Caco-2 (cell line): ENCODE data around the gene BNIP5. TPM values are rescaled to one million over a fixed set of nuclear protein-coding genes. Genes with fewer than 3 reads are reported as not detected.

Experiments used
- Bru-seq: library from RNA; stranded (reverse); fragments of 400-500 nt; gene quantifications from one replicate; lab custom pipeline; 2021; lab: Mats Ljungman, UMichigan
- BruChase-seq, 2 experiments: library from RNA; stranded (reverse); fragments of 400-500 nt; gene quantifications; one replicate each; lab custom pipeline; 2021; lab: Mats Ljungman, UMichigan
- BruUV-seq: library from RNA; stranded (reverse); fragments of 400-500 nt; replicated peaks from 2 replicates; lab custom pipeline; 2021; lab: Mats Ljungman, UMichigan
- CTCF ChIA-PET: fragments of 300-600 bp; sonication (Branson Sonifier 250); formaldehyde crosslinking; loops from one replicate; lab custom pipeline; 2022; ENCODE audit warnings: antibody characterized with exemption; lab: Charles Lee
- POLR2A ChIA-PET: fragments of 300-600 bp; sonication (Branson Sonifier 250); formaldehyde crosslinking; loops from one replicate; lab custom pipeline; 2022; ENCODE audit warnings: antibody characterized with exemption; lab: Charles Lee
- DNase-seq, 2 experiments: peaks; one replicate each; pipeline versions ENCODE4 v3.0.0 to v3.0.0-alpha.2; 2020 to 2022
- H3K27me3 ChIP-seq: replicated peaks from 2 replicates; pipeline ENCODE4 v1.6.0; 2011; ENCODE audit warnings: low read length; ENCODE audit not compliant: control insufficient read depth, insufficient read depth
- H3K36me3 ChIP-seq: 2 replicates; pipeline ENCODE4 v1.5.1; 2011; ENCODE audit warnings: low read length; ENCODE audit not compliant: control insufficient read depth, insufficient read depth
- H3K4me1 ChIP-seq: fragments of 250-450 bp; sonication (Bioruptor Pico); 2 replicates; pipeline ENCODE4 v1.5.1; 2020; ENCODE audit warnings: mild to moderate bottlenecking
- H3K4me3 ChIP-seq: 2 replicates; pipeline ENCODE4 v1.5.1; 2011; ENCODE audit warnings: low read depth, mild to moderate bottlenecking, control low read depth, low read length
- H3K9me3 ChIP-seq: fragments of 250-450 bp; sonication (Bioruptor Pico); 2 replicates; pipeline ENCODE4 v1.5.1; 2020; ENCODE audit warnings: mild to moderate bottlenecking, moderate library complexity
- H3K27ac Mint-ChIP-seq: one replicate; pipeline ENCODE4 v1.8.0; 2022; ENCODE audit warnings: mixed read lengths; ENCODE audit not compliant: unreplicated experiment
- H3K27me3 Mint-ChIP-seq: one replicate; pipeline ENCODE4 v1.8.0; 2022; ENCODE audit warnings: mixed read lengths; ENCODE audit not compliant: insufficient read depth, unreplicated experiment
- H3K36me3 Mint-ChIP-seq: one replicate; pipeline ENCODE4 v1.8.0; 2022; ENCODE audit warnings: mild to moderate bottlenecking, mixed read lengths; ENCODE audit not compliant: insufficient read depth, unreplicated experiment
- H3K4me1 Mint-ChIP-seq: one replicate; pipeline ENCODE4 v1.8.0; 2022; ENCODE audit warnings: low read depth, mixed read lengths; ENCODE audit not compliant: unreplicated experiment
- H3K4me3 Mint-ChIP-seq: one replicate; pipeline ENCODE4 v1.8.0; 2022; ENCODE audit warnings: mild to moderate bottlenecking, moderate library complexity, mixed read lengths; ENCODE audit not compliant: unreplicated experiment
- H3K9me3 Mint-ChIP-seq: one replicate; pipeline ENCODE4 v1.8.0; 2022; ENCODE audit warnings: mixed read lengths; ENCODE audit not compliant: unreplicated experiment
- CTCF ChIP-seq, 2 experiments: fragments of 200-600 bp in 1 of 2; IDR thresholded peaks; 1 replicate in 1 of 2; 2 replicates in 1 of 2; pipeline versions ENCODE4 v1.5.1 to v1.8.0; 2011 to 2022; ENCODE audit warnings: antibody characterized with exemption in 1 of 2, control low read depth in 1 of 2, inconsistent platforms in 1 of 2, low read depth in 1 of 2, low read length in 1 of 2, mild to moderate bottlenecking in 1 of 2, moderate library complexity in 1 of 2; ENCODE audit not compliant: insufficient read depth in 1 of 2, severe bottlenecking in 1 of 2, unreplicated experiment in 1 of 2
- intact Hi-C: fragments of 100-400 bp; cut with micrococcal nuclease; formaldehyde crosslinking; loops from one replicate; pipeline ENCODE4 v1.10.0; 2022; ENCODE audit not compliant: unreplicated experiment
- long read RNA-seq: library from polyadenylated mRNA; stranded (forward); transcript quantifications from one replicate; pipeline ENCODE4 v2.0.0, GENCODE V29; 2022
- total RNA-seq: library from RNA; stranded (reverse); gene quantifications from 2 replicates; pipeline ENCODE4 v1.2.3, GENCODE V29; 2022

BNIP5 gene
- total RNA-seq (0.50 and 0.53 TPM in 2 replicates), Bru-seq, nascent RNA (percentile 41 among the genes with signal in this experiment), BruChase-seq, experiment 1, labeled RNA remaining after a 2-hour chase (percentile 33 among the genes with signal in this experiment), BruChase-seq, experiment 2, labeled RNA remaining after a 6-hour chase (percentile 31 among the genes with signal in this experiment)
- long read RNA-seq, partial matches to known transcripts, result 1 of 1 reads
- long read RNA-seq, other reads (novel, unspliced or antisense), result 0 of 1 reads

- H3K4me3 Mint-ChIP-seq, result peak within 1 kb of the TSS; percentile 74
- H3K27ac Mint-ChIP-seq, result peak within 1 kb of the TSS; percentile 82
- Histone ChIP-seq H3K4me1 (peaks cover 45% of the 10 kb centered on the region), H3K27me3 (no peaks in the 10 kb centered on the region), H3K36me3 (no peaks in the 10 kb centered on the region), H3K9me3 (no peaks in the 10 kb centered on the region), H3K4me3 (peak within 1 kb of the TSS; percentile 9)
- no peak for TF ChIP-seq CTCF (IDR thresholded peaks at IDR 0.05; ENCODE audit: insufficient read depth in 1 of 2, low read depth in 1 of 2, low read length in 1 of 2, severe bottlenecking in 1 of 2, unreplicated experiment in 1 of 2)
- DNase-seq, result peak; percentile 31 to 69
- CTCF ChIA-PET, result interaction anchor here (0.7 to 1.1 kb wide), 2 partner anchors 24 to 35 kb away, joined by 3 read pairs; no protein-coding TSS in a partner anchor
- POLR2A ChIA-PET, result no interaction called here
- peaks cover 21% of the 10 kb centered on the region for H3K4me1 Mint-ChIP-seq
- no TSS peak for BruUV-seq
- H3K27me3 Mint-ChIP-seq, result no peaks in the 10 kb centered on the region
- H3K36me3 Mint-ChIP-seq, result no peaks in the 10 kb centered on the region
- no peaks in the 10 kb centered on the region for H3K9me3 Mint-ChIP-seq
- intact Hi-C loops, result no loop called here
Measured at GRCh38 chr6:36336779-36337241, at the start of gene BNIP5. Gene BNIP5, minus strand, starts transcription at chr6:36336888. Its CDS starts 6,198 bp downstream, at chr6:36330690.

DNA sequence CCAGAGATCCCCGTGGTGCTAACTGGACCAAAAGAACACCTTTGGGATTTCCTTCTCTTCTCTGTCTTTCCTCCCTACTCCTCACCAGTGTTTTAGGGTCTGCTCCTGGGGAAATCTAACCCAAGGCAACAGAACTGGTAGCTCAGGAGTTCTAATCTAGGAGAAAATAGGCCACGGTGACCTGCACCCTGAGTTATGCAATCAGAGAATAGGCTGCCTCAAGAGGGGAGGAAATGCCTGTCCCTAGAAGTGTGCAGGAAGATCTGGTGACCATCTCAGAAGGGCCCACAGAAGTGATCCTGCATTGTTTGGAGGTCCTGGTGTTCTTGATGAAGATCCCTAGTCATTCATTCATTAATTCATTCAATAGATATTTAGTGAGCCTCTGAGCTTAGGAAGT, 47.4 kb upstream of the BNIP5 start:
- BruUV-seq, result no TSS peak
- Mint-ChIP-seq H3K36me3 (no peaks in the 10 kb centered on the region), H3K27ac (no peak overlapping the region), H3K9me3 (no peaks in the 10 kb centered on the region), H3K27me3 (peaks cover 5% of the 10 kb centered on the region), H3K4me1 (peaks cover 4% of the 10 kb centered on the region), H3K4me3 (no peak overlapping the region)
- Histone ChIP-seq H3K4me1 (no peaks in the 10 kb centered on the region), H3K4me3 (no peak overlapping the region), H3K27me3 (peaks cover 3% of the 10 kb centered on the region; the same call in 1 of the 2 replicates), H3K36me3 (no peaks in the 10 kb centered on the region), H3K9me3 (no peaks in the 10 kb centered on the region)
- CTCF ChIA-PET, result no interaction called here
- TF ChIP-seq CTCF (IDR thresholded peaks at IDR 0.05; ENCODE audit: insufficient read depth in 1 of 2, low read depth in 1 of 2, low read length in 1 of 2, severe bottlenecking in 1 of 2, unreplicated experiment in 1 of 2), result no peak
- POLR2A ChIA-PET, result no interaction called here
- intact Hi-C loops, result no loop called here
- DNase-seq, result no peak

GRCh38 chr6:36383606-36384005, 46.9 kb upstream of the BNIP5 start:
- intact Hi-C loops, result no loop called here
- Mint-ChIP-seq H3K27ac (no peak overlapping the region), H3K9me3 (no peaks in the 10 kb centered on the region), H3K27me3 (peaks cover 5% of the 10 kb centered on the region), H3K36me3 (no peaks in the 10 kb centered on the region), H3K4me3 (no peak overlapping the region), H3K4me1 (peaks cover 4% of the 10 kb centered on the region)
- H3K36me3 ChIP-seq, result no peaks in the 10 kb centered on the region
- TF ChIP-seq CTCF (IDR thresholded peaks at IDR 0.05; ENCODE audit: insufficient read depth in 1 of 2, low read depth in 1 of 2, low read length in 1 of 2, severe bottlenecking in 1 of 2, unreplicated experiment in 1 of 2), result no peak
- H3K27me3 ChIP-seq, result peaks cover 3% of the 10 kb centered on the region; the same call in 1 of the 2 replicates
- CTCF ChIA-PET, result no interaction called here
- no peak overlapping the region for H3K4me3 ChIP-seq
- BruUV-seq, result no TSS peak
- no peaks in the 10 kb centered on the region for H3K9me3 ChIP-seq
- H3K4me1 ChIP-seq, result no peaks in the 10 kb centered on the region
- POLR2A ChIA-PET, result no interaction called here
- no peak for DNase-seq
